ENCODE data around the gene OTUD7B.
A peak's percentile ranks its signal among the peaks of the same experiment; 100 is the strongest.
"Not testable (repeated sequence)": the region's sequence is repeated elsewhere in the genome, so short reads cannot be mapped to it uniquely, and the experiment has no call there.

OTUD7B gene

GRCh38 chr1:150002217-150002616, 8.3 kb downstream of the OTUD7B start:
- peak; percentile 14 for DNase-seq

GRCh38 chr1:150001415-150001814, 9.1 kb downstream of the OTUD7B start:
- DNase-seq: no peak

GRCh38 chr1:149997585-149998262, 12.8 kb downstream of the OTUD7B start:
- DNase-seq: no peak

DNA sequence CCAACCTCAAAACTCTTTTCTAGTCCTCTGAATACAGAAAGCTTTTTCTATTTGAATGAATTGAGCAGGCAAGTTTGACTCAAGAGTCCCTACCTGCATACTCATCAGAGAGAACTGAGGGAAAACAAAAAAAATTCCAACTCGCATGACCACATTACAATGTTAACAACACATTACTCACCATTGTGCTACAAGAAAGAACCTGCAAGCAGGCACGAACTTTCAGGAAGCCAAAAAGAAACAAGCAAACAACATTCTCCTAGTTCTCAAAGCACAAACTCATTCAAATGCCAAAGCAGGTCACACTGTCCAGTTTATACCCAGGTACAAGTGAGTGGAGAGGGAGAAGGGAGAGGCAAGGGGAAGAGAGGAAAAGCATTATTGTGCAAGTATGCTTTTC, 14.6 kb downstream of the OTUD7B start:
- peak; percentile 75 for DNase-seq

DNA sequence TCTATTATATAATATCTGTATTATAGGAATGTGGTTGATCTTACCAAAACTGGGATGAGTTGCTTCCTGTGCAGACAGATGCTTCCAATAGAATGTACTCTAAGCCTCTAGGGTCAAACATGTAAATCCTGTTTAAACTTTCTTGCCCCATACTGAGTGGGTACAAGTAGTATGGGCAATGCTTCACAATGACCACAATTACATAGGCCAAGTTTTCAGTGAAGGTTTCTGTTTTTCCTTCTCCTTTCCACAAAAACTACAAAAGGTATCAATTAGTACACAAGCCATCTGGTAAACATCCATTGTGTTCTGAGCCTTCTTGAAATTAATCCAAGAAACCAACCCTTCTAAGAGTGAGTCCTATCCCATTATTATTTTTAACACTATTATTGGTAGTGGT, 16.8 kb downstream of the OTUD7B start:
- DNase-seq: no peak

DNA sequence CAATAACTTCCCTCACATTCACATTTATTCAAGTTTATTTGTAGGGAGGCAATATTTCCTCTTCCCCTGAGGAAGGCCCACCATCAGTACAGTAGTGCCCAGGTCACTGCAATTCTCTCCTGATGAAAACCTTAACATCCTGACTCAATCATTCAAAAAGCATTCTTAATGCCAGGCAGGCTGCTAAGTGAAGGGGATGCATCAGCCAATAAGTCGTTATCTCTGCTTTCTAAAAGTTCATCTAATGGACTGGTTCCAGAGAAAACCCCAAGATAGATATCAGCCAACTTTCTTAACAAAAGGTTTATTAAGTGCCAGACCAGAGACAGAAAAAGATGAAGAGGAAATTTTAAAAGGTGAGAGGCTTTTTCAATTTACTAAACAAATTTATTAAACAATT, 17.3 kb downstream of the OTUD7B start:
- no peak for DNase-seq

GRCh38 chr1:149987297-149987595, 23.3 kb downstream of the OTUD7B start:
- no peak for DNase-seq

GRCh38 chr1:149986486-149987296, 23.8 kb downstream of the OTUD7B start:
- DNase-seq: peak; percentile 96

DNA sequence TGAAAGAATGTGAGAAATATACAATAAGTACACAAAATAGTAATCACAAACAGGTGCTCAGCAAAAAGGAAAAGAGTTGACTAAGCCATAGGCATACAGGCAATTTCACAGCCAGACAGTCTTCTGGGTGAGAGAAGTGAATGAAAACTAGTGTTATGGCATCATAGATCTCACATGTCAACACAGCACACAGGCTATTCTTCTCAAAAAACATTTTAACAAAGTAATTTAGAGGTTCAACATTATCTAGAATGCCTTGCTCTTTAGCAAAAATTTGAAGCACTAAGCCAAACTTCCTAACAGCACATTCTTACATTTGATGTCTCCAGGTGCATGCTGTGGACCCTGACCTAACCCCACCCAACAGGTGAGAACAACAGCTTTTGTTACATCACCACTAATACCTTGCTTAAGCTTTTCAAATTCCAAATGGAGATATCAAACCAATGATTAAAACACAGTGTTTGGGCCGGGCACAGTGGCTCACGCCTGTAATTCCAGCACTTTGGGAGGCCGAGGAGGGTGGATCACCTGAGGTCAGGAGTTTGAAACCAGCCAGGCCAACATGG, 30.5 kb downstream of the OTUD7B start:
- no peak for DNase-seq

- no peak for DNase-seq
Measured at GRCh38 chr1:149979245-149979971, 31.1 kb downstream of the OTUD7B start.

DNA sequence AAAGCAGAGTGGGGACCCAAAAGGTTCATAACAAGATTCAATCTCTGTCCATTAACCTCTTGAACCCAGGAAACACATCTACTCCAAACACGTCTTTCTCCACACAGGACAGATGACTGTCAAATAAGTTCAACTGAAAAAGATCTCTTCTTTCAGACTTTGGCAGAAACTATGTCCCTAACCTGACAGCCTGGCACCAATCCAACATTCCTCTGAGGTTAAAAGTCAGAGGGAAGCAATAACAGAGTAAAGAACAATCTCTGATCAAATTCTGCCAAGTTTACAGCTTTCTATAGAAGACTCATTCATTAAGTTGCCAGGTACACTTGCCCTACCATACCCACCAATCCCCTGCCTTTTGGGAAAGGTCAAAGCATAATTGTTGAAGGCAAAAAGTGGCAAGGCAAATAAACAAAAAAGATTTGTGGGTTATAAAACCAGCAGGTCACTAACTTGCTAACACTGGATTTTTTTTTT, 31.9 kb downstream of the OTUD7B start:
- peak; percentile 44 for DNase-seq

DNA sequence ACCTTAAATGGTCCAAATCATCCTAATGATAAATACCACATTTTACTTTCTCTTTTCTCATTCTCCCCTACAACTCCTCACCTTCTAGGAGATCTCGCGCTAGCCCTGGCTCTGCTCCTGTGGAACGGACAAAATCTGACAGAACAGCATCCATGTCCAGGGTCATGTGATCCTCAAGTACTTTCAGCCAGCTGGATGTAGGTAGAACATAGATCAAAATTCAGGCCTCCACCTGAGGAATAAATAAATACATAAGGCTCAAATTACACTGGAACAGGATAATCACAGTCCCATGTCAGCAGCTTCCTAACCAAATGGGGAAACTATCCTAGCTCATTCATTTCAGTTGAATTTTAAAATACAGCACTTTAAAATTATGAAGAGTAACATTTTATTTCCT, 33.2 kb downstream of the OTUD7B start:
- no peak for DNase-seq

DNA sequence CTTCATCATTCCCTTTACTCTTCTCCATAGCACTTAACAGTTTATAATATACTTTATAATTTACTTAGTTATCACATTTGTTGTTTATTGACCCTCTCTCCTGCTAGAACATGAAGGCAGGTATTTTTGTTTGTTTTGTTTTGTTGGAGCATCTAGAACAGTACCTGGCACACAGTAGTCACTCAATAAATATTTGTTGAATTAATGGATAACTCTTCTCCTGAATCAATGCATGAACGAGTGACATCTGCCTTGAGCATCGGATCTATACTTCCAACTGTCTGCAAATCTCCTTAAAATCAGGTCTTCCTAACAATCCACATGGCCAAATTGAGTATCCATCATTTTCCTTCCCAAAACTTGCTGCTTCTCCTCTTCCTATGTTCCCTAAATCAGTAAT, 38.0 kb downstream of the OTUD7B start:
- DNase-seq: no peak

DNA sequence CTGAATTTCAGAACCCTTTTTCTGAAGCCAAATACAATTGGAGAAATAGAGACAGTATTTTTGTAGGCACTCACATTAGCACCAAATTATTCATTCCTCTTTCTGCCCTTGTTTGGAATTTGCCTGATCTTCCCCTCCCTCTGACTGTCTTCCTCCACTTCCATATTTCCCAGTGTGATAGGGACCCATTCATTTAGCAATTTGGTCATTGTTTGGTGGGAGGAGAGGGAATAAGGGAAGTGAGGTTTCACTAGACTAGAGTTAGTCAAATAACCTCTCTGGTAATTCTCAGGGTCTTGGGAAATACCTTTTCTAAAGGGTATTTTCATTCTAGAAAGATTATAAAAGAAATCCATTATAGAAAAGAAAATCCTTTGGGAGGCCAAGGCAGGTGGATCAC, 42.9 kb downstream of the OTUD7B start:
- DNase-seq: no peak

GRCh38 chr1:149967041-149967440, 43.5 kb downstream of the OTUD7B start:
- DNase-seq: no peak

DNA sequence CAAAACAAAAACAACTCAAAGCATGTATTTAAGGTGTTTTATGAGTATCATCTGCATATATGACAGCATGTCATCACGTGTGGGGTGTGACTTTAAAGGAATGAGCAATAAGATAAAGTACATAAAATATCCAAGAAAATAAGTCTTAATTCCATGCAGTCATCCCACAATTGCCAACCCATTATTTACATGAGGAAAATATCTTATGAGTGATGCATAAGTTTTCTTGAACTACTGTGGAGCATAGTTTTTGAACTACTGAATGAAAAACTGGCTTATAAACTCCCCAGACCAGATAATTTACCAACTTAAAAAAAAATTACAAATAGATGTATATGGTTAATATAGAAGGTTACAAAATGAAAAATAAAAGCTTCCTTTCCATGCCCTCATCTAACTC, 44.1 kb downstream of the OTUD7B start:
- no peak for DNase-seq

GRCh38 chr1:149965440-149965839, 45.1 kb downstream of the OTUD7B start:
- no peak for DNase-seq

- no peak for DNase-seq
Measured at GRCh38 chr1:149963358-149963757, 47.2 kb downstream of the OTUD7B start.

DNA sequence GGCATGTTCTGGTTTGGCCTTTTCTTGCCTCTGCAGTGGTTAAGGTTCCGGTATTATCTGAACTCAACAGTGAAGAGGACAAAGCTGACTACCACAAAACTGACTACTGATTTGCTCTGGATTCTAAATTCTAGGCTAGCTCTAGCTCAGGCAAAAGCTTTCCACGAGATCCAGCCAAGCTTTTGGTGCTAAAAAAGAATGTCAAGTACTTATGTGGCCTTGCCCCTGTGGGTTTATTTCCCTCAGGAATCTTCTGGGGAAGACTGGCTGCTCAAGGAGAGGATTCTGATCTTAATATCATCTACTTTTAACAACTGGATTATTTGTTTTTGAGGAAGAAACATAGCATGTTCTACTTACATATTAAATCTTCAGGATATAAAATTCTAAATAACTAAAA, 47.8 kb downstream of the OTUD7B start:
- no peak for DNase-seq

DNA sequence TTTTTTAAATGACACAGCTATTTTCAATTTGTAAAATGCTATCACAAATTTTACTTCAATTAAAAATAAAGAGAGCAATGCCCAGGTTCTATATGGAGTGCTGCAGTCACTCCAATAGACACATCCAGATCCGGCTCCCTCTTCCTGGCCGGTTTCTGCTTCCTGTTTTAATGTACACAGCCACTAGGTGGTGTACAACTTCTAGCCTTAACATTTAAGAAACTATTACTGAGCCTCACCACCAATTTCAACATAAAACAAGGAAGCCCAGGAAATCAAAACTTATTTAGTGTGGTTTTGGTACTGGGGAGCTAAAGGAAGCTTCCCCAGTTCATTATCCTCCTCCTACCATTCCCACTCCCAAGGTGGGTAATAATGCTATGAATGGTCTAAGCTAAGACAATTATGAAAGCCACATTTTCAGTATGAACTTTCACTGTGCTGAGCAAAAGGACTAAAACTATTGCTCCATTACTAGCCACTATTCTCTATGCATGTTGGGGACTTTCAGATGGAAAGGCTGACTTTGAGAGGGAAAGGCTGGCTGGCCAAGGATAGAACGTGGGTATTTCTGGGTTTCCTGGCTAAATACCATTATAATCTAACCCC, 48.4 kb downstream of the OTUD7B start:
- peak; percentile 70 for DNase-seq

- DNase-seq: not testable (repeated sequence)
Measured at GRCh38 chr1:149957548-149957947, 53.0 kb downstream of the OTUD7B start.

GRCh38 chr1:149949911-149950310, 60.6 kb downstream of the OTUD7B start:
- no peak for DNase-seq

- no peak for DNase-seq
Measured at GRCh38 chr1:149945206-149945605, 65.3 kb downstream of the OTUD7B start.

All from kidney glomerular epithelial cell (primary cell).